ENCODE data around the gene TUBA4B. TPM values are rescaled to one million over a fixed set of nuclear protein-coding genes. Genes with fewer than 3 reads are reported as not detected.

Gene TUBA4B
- total and polyA plus RNA-seq, 2 donors (not counting 3 experiments of a cell fraction or from before 2014, with no cell fraction given), result not detected

DNA sequence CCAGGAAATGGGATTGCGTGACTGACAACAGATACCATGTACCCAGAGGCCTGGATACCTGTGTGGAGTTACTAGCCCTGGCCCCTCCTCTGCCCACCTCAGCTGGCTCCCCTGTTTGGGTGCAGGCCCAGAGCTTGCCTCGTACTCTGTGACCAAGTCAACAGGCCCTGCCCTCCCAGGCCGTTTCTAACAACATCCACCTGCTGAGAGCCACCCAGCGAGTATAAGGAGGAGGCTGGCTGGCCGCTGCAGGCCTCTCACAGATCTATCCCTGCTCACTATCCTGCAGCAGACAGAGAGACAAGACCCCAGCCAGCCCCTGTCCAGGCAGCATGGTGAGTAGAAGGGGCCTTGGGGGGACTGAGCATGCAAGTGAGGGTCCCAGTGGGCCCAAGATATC is 13.2 kb downstream of the TUBA4B start:
- BruUV-seq (replicated peaks), result no TSS peak
- Histone ChIP-seq H3K4me3 (replicated peaks in 1 of 3; ENCODE audit: insufficient read depth in 1 of 3, low read depth in 1 of 3, low read length in 3 of 3) (no peak overlapping the region), H3K9me1 (replicated peaks; ENCODE audit: control insufficient read depth, extremely low read depth, insufficient read depth, low read length) (no peaks in the 10 kb centered on the region), H3K9me3 (replicated peaks; ENCODE audit: control insufficient read depth, insufficient read depth, low read length) (no peaks in the 10 kb centered on the region), H3K27me3 (ENCODE audit: control insufficient read depth in 2 of 2, insufficient read depth in 2 of 2, low read length in 2 of 2) (peaks cover 13 to 14% of the 10 kb centered on the region in 2 experiments), H3K9ac (replicated peaks; ENCODE audit: extremely low read depth, insufficient read depth, low read length) (no peak overlapping the region), H3K4me2 (ENCODE audit: insufficient read depth, low read length) (no peak overlapping the region), H3K36me3 (ENCODE audit: control insufficient read depth in 2 of 2, extremely low read depth in 1 of 2, insufficient read depth in 2 of 2, low read length in 2 of 2) (no peaks in the 10 kb centered on the region), H3K27ac (ENCODE audit: insufficient read depth, low read depth, low read length) (no peak overlapping the region), H3K79me2 (ENCODE audit: control insufficient read depth, insufficient read depth, low read length) (no peaks in the 10 kb centered on the region), H4K20me1 (replicated peaks; ENCODE audit: control insufficient read depth, extremely low read depth, insufficient read depth, low read length) (no peaks in the 10 kb centered on the region), H3K4me1 (ENCODE audit: control insufficient read depth, extremely low read depth, insufficient read depth, low read length) (no peaks in the 10 kb centered on the region), H2AFZ (ENCODE audit: low read depth, low read length) (no peak overlapping the region)
- FAIRE-seq, result no peak
- POLR2A ChIA-PET, result no interaction called here
- dilution Hi-C loops (cut with MboI; ENCODE audit: extremely low pct_ligation_motif_present, low sequenced_read_pairs), result no loop called here
- intact Hi-C loops (cut with micrococcal nuclease), result no loop called here
- TF ChIP-seq JUN (IDR thresholded peaks at IDR 0.05; ENCODE audit: borderline replicate concordance, insufficient read depth, insufficient read length, low read depth), result no peak
- TF ChIP-seq FOS (IDR thresholded peaks at IDR 0.05; ENCODE audit: borderline replicate concordance, insufficient read depth, low read length), result no peak
- TF ChIP-seq POLR2A (IDR thresholded peaks at IDR 0.05; ENCODE audit: low read depth, low read length), result no peak
- no peak for DNase-seq (ENCODE audit: low read depth, low spot score)
- CTCF ChIA-PET, result interaction anchor here (1.5 to 2.8 kb wide), 2 partner anchors 12 to 29 kb away, joined by 5 to 8 read pairs; no protein-coding TSS in a partner anchor

DNA sequence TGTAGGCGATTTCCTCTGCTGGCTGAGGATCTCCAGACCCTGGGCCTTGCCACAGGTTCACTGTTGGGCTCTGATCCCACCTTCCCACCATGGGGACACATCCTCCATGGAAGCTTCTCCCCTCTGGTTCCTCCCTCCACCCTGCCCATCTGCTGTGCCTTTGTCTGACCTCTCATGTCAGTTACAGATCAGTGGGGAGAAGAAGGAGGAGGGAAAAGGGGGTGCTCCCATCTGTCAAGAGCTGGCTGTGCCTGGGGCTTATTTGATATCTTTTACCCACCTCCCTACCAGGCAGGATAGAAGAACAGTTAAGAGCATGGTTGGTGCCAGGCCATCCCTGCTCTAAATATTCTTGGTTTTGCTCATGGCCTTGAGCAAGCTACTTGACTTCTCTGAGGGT is 13.8 kb downstream of the TUBA4B start:
- no peaks in the 10 kb centered on the region for H3K79me2 ChIP-seq (ENCODE audit: control insufficient read depth, insufficient read depth, low read length)
- H3K4me2 ChIP-seq (ENCODE audit: insufficient read depth, low read length), result no peak overlapping the region
- DNase-seq (ENCODE audit: low read depth, low spot score), result no peak
- H2AFZ ChIP-seq (ENCODE audit: low read depth, low read length), result no peak overlapping the region
- H3K36me3 ChIP-seq (ENCODE audit: control insufficient read depth in 2 of 2, extremely low read depth in 1 of 2, insufficient read depth in 2 of 2, low read length in 2 of 2), result no peaks in the 10 kb centered on the region
- FAIRE-seq, result no peak
- BruUV-seq (replicated peaks), result no TSS peak
- peaks cover 8 to 10% of the 10 kb centered on the region in 2 experiments for H3K27me3 ChIP-seq (ENCODE audit: control insufficient read depth in 2 of 2, insufficient read depth in 2 of 2, low read length in 2 of 2)
- H3K9ac ChIP-seq (replicated peaks; ENCODE audit: extremely low read depth, insufficient read depth, low read length), result no peak overlapping the region
- H3K27ac ChIP-seq (ENCODE audit: insufficient read depth, low read depth, low read length), result no peak overlapping the region
- no peaks in the 10 kb centered on the region for H3K4me1 ChIP-seq (ENCODE audit: control insufficient read depth, extremely low read depth, insufficient read depth, low read length)
- H3K4me3 ChIP-seq (replicated peaks in 1 of 3; ENCODE audit: insufficient read depth in 1 of 3, low read depth in 1 of 3, low read length in 3 of 3), result no peak overlapping the region
- no peaks in the 10 kb centered on the region for H3K9me3 ChIP-seq (replicated peaks; ENCODE audit: control insufficient read depth, insufficient read depth, low read length)
- H3K9me1 ChIP-seq (replicated peaks; ENCODE audit: control insufficient read depth, extremely low read depth, insufficient read depth, low read length), result no peaks in the 10 kb centered on the region
- TF ChIP-seq JUN (IDR thresholded peaks at IDR 0.05; ENCODE audit: borderline replicate concordance, insufficient read depth, insufficient read length, low read depth), result no peak
- TF ChIP-seq FOS (IDR thresholded peaks at IDR 0.05; ENCODE audit: borderline replicate concordance, insufficient read depth, low read length), result no peak
- TF ChIP-seq MAX (IDR thresholded peaks at IDR 0.05; ENCODE audit: insufficient read depth, insufficient read length), result no peak
- TF ChIP-seq POLR2AphosphoS5 (IDR thresholded peaks at IDR 0.05; ENCODE audit: insufficient read depth, low read depth, low read length), result no peak
- no peak for TF ChIP-seq GATA2 (IDR thresholded peaks at IDR 0.05; ENCODE audit: insufficient read depth, insufficient read length, low read depth, low read length)
- TF ChIP-seq CTCF (IDR thresholded peaks at IDR 0.05; ENCODE audit: extremely low read depth in 1 of 2, insufficient read depth in 1 of 2, low read depth in 1 of 2, low read length in 2 of 2), result no peak
- TF ChIP-seq POLR2A (IDR thresholded peaks at IDR 0.05; ENCODE audit: low read depth, low read length), result no peak
- no peak for TF ChIP-seq EZH2 (IDR thresholded peaks at IDR 0.05; ENCODE audit: borderline replicate concordance, low read depth, low read length, severe bottlenecking)
- ChIA-PET CTCF (interaction anchor here (0.7 to 2.8 kb wide), 2 partner anchors 11 to 28 kb away, joined by 3 to 8 read pairs; no protein-coding TSS in a partner anchor), POLR2A (no interaction called here)
- dilution Hi-C loops (cut with MboI; ENCODE audit: extremely low pct_ligation_motif_present, low sequenced_read_pairs), result no loop called here
- intact Hi-C loops (cut with micrococcal nuclease), result no loop called here
- H4K20me1 ChIP-seq (replicated peaks; ENCODE audit: control insufficient read depth, extremely low read depth, insufficient read depth, low read length), result no peaks in the 10 kb centered on the region

All from endothelial cell of umbilical vein (primary cell).